Activated T-cell treated with anti-CD3 and anti-CD28 coated beads, Interleukin-2, amount 50 U/mL, for 1 hour (primary cell): ENCODE results near the gene TNPO3.
"Not testable (repeated sequence)": the region's sequence is repeated elsewhere in the genome, so short reads cannot be mapped to it uniquely, and the experiment has no call there.

Experiments
- DNase-seq: peaks from one replicate; pipeline ENCODE4 v3.0.0-alpha.2; 2020

Gene TNPO3

DNA sequence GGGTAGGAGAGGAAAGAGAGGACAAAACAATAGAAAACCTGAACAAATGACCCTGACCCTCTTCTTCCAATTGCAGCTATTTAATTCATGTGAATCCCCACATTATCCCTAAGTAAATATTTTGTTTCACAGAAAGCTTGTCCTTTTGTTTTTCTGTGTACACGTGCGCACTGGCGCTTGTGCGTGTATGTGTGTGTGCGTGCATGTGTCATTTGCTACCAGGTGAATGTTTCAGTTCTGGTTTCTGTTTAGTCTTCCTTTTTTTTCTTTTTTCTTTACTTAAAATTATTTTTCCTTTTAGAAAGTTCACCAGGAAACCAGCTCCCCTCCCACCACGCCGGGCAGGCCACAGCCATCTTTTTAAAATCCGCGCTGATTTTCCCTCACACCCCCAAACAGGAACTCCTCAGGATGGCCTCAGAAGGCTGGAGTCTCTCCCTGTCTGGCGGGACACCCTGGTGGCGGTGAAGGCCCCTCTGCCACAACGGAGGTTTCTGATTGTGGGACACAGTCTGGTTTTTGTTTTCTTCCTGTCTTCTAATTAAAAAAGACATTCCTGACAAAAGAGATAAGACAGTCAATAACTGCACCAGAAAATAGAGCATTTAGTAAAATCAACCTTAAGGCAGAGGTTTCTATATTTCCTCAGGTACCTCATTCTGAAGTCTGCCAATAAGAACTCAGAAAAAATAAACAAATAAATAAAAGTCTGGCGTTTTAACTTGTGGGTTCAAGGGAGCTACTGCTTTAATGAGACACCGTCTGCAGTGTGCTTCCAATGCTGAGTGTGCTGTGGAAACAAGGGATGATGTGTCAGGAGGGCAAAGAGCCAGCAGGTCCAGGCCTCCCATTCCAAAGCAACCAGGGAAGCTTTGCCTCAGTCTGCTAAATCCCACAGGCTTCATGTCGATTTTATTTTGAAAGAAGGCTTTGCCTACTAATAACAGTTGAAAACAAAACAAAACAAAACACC lies 99.8 kb downstream of the TNPO3 start:
- DNase-seq, result no peak

GRCh38 chr7:128954150-128954549 lies 100.8 kb downstream of the TNPO3 start:
- DNase-seq, result no peak

- no peak for DNase-seq
These were observed 103.6 kb downstream of the TNPO3 start for GRCh38 chr7:128951296-128951695.

DNA sequence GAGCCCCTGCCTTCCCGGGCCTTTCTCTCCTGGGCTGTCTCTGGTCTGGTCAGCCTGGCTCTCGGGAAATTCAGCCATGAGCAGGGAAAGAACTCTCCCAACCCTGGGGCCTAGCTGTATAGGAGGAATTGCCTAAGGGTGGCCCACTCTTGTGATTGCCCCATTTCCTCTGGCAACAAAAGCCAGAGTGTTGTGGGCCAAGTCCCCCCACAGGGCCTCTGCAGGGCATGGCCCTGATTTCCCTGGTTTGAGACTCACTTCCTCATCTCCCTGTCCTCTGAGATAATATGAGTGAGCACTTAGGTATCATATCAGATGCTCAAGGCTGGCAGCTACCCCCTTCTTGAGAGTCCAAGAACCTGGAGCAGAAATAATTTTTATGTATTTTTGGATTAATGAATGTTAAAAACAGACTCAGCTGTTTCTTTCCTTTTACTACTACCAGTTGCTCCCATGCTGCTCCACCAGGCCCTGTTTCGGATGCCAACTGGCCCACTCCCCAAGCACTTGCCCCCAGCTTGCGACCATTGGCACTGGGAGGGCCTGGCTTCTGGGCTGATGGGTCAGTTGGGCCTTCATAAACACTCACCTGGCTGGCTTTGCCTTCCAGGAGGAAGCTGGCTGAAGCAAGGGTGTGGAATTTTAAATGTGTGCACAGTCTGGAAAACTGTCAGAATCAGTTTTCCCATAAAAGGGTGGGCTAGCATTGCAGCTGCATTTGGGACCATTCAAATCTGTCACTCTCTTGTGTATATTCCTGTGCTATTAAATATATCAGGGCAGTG lies 105.7 kb downstream of the TNPO3 start:
- no peak for DNase-seq

- DNase-seq, result no peak
These were observed 106.5 kb downstream of the TNPO3 start for GRCh38 chr7:128948312-128948973.

GRCh38 chr7:128947854-128948253 lies 107.1 kb downstream of the TNPO3 start:
- DNase-seq, result no peak

DNA sequence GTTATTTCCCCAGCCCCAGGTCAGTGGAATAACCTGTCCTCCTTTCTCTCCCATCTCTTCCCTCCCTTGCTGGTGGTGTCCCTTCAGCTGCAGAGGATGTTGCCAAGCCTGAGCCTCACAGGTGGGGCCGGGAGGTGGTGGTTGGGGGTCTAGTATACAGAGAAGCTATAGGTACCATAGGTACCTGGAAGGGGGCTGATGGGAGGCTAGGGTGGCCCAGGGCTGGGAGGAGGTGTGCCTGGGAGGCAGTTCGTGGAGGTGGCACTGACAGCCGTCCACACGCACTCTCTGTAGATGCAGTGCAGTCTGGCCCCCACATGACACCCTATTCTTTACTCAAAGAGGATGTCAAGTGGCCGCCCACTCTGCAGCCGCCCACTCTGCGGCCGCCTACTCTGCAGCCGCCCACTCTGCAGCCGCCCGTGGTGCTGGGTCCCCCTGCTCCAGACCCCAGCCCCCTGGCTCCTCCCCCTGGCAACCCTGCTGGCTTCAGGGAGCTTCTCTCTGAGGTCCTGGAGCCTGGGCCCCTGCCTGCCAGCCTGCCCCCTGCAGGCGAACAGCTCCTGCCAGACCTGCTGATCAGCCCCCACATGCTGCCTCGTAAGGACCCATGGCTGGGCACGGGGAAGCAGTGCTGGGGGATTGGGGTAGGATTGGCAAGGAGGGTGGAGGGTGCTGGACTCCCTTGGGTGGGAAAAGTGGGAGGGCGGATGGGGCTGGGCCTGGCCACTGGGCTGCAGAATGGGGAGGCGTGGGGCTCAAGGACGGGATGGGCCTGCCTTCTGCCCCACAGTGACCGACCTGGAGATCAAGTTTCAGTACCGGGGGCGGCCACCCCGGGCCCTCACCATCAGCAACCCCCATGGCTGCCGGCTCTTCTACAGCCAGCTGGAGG lies 107.7 kb downstream of the TNPO3 start:
- no peak for DNase-seq

DNA sequence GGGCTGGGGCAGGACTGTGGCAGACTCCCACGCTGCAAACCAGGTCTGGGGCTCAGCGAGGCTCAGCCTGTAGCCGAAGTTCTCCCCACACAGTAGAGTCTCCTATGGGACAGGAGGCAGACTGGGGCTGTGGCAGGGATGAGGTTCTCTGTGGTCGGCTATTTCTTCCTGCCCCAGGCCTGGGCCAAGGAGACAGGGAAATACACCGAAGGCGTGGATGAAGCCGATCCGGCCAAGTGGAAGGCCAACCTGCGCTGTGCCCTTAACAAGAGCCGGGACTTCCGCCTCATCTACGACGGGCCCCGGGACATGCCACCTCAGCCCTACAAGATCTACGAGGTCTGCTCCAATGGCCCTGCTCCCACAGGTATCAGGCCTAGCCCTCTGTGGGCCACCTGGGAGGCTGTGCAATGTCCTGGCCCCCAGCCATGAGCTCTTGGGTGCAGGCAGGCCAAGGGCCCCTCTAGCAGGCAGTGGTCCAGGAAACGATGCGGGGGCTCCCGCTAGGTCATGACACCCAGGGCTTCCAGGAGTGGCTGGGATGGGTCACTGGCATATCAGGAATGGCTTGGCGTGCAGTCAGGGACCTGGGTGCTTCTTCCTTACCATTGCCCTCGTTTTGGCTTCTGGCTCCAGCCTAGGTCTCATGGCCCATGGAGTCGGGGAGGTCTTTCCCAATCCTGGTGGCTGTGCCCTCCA lies 109.1 kb downstream of the TNPO3 start:
- no peak for DNase-seq

DNA sequence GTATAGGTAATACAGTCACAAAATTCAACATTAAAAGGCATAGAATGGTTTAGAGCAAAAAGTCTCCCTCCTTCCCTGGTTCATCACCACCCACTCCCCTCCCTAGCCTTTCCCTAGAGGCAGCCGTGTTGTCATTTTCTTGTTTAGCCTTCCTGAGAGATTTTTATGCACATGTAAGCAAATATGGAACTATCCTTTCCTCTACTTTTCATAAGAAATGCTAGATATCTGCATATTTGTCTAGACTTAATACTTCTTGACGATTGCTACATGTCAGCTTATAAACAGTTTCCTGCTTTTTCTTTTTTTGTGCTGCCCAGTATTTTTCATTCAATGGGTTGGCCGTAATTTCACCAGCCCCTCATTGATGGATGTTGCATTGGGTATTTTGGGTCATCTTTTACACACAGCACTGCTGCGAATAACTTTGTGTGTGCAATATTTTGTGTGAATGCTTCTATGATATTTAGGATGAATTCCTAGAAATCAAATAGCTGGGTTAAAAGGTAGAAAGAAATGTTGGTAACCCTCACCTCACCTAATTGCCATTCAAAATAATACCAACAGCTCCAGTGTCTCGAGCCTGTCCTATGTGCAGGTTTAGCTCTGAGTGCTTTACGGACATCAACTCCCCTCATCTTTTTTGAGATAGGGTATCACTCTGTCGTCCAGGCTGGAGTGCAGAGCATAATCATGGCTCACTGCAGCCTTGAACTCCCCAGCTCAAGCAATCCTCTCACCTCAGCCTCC lies 110.2 kb downstream of the TNPO3 start:
- DNase-seq, result no peak

GRCh38 chr7:128943251-128943650 lies 111.7 kb downstream of the TNPO3 start:
- DNase-seq, result not testable (repeated sequence)

DNA sequence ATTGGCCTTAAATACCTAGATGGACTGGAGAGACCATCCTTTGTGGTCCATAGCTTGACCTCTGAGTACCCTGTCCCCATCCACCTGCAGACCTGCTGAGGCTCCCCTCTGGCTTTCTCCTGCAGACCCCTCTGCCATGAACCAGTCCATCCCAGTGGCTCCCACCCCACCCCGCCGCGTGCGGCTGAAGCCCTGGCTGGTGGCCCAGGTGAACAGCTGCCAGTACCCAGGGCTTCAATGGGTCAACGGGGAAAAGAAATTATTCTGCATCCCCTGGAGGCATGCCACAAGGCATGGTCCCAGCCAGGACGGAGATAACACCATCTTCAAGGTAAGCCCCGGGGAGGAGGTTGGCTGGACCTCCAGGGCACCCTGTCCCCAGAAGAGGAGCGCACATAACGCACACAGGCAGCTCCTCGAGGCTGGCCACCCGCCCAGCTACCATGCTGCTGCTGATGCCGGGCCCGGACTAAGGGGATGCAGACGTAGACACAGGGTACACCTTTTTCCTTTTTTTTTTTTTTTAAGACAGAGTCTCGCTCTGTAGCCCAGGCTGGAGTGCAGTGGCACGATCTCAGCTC lies 112.9 kb downstream of the TNPO3 start:
- DNase-seq, result no peak

GRCh38 chr7:128941323-128941890 lies 113.5 kb downstream of the TNPO3 start:
- no peak for DNase-seq

GRCh38 chr7:128940494-128941322 lies 114.2 kb downstream of the TNPO3 start:
- DNase-seq, result no peak

GRCh38 chr7:128939861-128940410 lies 115.0 kb downstream of the TNPO3 start:
- DNase-seq, result no peak

DNA sequence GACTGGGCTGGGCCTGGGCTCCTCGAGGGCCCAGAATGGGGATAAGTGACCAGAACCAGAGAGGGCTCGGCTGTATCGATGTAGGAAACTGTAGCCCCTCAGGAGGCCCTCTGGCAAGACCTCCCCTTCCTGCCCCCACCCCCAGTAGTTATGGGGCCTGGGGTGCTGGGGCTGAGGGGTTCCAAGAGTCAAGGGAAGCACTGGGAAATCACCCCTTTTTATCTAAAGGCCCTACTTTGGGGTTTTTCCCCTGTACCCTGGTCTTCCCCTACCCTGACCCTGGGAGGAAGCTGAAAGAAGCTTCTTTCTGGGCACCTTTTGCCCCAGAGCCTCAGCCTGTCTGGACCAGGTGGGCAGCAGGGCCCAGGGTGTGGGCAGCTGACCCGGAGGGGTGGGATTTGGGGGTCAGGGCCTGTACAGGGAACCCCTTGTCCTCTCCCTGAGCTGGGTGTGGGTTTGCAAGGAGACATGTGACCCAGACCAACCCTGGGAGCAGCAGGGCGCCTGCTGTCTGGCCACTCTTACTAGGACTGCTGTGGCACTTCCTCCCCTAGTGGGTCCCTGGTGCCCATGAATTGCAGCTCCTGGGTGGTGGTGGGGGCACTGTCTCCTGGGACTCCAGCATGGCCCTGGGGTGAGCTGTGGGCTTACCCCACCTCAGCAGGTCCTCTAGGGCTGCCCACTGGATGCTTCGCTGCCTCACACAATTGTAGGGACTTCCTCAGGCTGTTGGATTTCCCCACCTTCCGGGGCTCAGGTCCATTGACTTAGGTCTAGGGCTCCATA lies 115.6 kb downstream of the TNPO3 start:
- DNase-seq, result no peak

DNA sequence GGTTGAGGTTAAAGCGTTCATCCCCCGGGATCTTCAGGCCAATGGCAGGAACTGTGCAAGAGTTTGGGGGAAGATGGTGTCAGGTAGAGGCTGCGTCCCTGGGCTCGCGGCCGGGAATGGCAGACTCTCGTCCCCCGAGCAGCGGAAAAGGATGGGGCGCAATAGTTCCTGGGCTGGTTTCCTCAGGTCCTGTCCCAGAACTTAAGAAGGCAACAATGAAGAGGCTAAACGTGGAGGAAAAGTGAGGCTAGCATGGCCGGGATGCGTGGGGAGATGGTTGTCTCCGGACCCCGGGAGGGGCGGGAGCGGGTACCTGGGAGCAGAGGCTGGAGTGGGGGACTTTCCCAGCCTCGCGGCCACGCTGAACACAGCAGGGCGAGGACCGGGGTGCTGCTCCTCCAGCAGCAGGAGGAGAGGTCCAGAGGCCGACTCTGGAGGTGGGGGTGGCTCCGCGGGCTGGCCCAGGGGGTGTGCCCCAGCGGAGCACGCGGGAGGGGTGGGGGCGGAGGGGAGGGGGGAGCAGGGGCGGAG lies 116.3 kb downstream of the TNPO3 start:
- no peak for DNase-seq

DNA sequence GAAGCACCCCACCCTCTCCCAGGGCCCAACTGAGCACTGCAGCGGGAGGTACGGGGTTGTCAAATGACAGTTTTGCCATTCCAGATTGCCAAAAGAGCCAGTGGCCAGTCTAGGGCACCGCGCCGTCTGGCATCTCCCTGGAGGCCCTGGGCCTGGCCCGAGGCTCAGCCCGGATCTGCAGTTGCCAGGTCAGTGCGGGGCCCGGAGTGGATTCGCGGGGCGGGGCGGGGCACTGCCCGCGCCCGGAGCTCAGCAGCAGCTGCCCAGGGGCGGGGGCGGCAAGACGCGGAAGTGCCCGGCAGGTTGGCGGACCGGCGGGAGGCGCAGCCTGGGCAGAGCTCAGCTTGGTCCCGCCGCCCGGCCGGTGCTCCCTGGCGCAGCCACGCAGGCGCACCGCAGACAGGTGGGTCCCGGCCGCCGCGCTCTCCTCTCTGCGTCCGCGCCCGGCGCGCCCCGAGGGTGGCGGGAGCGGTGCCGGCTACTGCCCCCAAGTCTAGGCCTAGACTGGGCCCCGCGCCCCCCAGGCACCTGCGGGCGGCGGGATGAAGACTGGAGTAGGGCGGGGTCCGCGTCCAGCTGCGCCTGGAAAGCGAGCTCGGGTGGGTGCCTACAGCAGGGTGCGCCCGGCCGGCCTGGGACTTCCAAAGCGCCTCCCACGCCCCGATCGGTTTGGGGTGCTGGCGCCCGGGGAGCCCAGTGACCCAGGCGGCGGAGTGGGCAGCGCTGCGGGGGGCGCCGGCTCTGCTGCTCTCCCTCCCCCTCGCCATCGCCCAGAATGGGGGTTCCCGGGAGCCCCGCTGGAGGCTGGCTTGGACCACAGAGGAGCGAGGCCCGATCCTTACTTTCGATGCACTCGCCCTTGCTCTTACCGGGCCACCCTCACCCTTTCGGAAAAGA lies 117.0 kb downstream of the TNPO3 start, which contains the start of gene IRF5:
IRF5 (plus strand) TSS at position 281 of the 897 bp plus-strand sequence. CDS start 4,155 bp downstream, outside the sequence.
- DNase-seq, result no peak
